Endothelial cell (in vitro differentiated cells): ENCODE results near the gene CHCHD6. TPM values are rescaled to one million over a fixed set of nuclear protein-coding genes. Genes with fewer than 3 reads are reported as not detected.

Experiments used
- DNase-seq: peaks from one replicate; pipeline ENCODE4 v3.0.0; 2021; ENCODE audit warnings: low spot score
- H3K27ac Mint-ChIP-seq: one replicate; pipeline ENCODE4 v1.8.0; 2021; ENCODE audit warnings: mixed read lengths, inconsistent platforms; ENCODE audit not compliant: unreplicated experiment
- H3K27me3 Mint-ChIP-seq: one replicate; pipeline ENCODE4 v1.8.0; 2021; ENCODE audit warnings: mild to moderate bottlenecking, moderate library complexity, mixed read lengths, inconsistent platforms; ENCODE audit not compliant: unreplicated experiment
- H3K36me3 Mint-ChIP-seq: one replicate; pipeline ENCODE4 v1.8.0; 2021; ENCODE audit warnings: mild to moderate bottlenecking, low read depth, mixed read lengths, inconsistent platforms; ENCODE audit not compliant: unreplicated experiment
- H3K4me1 Mint-ChIP-seq: one replicate; pipeline ENCODE4 v1.8.0; 2021; ENCODE audit warnings: mild to moderate bottlenecking, mixed read lengths, inconsistent platforms; ENCODE audit not compliant: unreplicated experiment
- H3K4me3 Mint-ChIP-seq: one replicate; pipeline ENCODE4 v1.8.0; 2021; ENCODE audit warnings: mild to moderate bottlenecking, mixed read lengths, inconsistent platforms; ENCODE audit not compliant: unreplicated experiment
- H3K9me3 Mint-ChIP-seq: one replicate; pipeline ENCODE4 v1.8.0; 2021; ENCODE audit warnings: mixed read lengths, inconsistent platforms; ENCODE audit not compliant: unreplicated experiment
- total RNA-seq: library from RNA; stranded (reverse); fragmentation: NEBNext Ultra II Directional; extraction: Animal tissue kit (Norgen Biotek cat#: 25700); gene quantifications from one replicate; pipeline ENCODE4 v1.2.1, GENCODE V29; 2021; ENCODE audit not compliant: unreplicated experiment
- TF ChIP-seq, protein P1 (sequence below): fragments of 200-600 bp; sonication (generic); IDR thresholded peaks from one replicate; pipeline ENCODE4 v1.5.0; 2021; ENCODE audit warnings: antibody characterized with exemption; ENCODE audit not compliant: unreplicated experiment

The CHCHD6 gene
- total RNA-seq, 1 donor from 2014 or later, result 9.2 TPM

DNA sequence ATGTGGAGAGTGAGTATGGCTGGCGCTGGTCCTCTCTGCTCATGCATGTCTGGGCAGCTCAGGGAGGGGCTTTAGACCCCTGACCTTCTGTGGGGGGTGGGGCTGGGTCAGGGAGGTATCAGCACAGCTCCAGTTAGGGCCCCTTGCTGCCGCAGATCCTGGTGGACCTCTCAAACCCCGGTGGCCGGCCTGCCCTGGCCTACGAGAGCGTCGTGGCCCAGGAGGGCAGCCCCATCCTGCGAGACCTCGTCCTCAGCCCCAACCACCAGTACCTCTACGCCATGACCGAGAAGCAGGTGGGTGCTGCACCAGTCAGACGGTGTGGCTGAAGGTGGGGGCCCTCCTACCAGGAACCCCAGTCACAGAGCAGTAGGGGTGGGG lies 299.1 kb downstream of the CHCHD6 start:
- Mint-ChIP-seq H3K27ac (no peak overlapping the region), H3K36me3 (no peaks in the 10 kb centered on the region), H3K4me3 (no peak overlapping the region), H3K9me3 (no peaks in the 10 kb centered on the region), H3K27me3 (peaks cover 7% of the 10 kb centered on the region), H3K4me1 (peaks cover 9% of the 10 kb centered on the region)
- TF ChIP-seq, protein P1, sequence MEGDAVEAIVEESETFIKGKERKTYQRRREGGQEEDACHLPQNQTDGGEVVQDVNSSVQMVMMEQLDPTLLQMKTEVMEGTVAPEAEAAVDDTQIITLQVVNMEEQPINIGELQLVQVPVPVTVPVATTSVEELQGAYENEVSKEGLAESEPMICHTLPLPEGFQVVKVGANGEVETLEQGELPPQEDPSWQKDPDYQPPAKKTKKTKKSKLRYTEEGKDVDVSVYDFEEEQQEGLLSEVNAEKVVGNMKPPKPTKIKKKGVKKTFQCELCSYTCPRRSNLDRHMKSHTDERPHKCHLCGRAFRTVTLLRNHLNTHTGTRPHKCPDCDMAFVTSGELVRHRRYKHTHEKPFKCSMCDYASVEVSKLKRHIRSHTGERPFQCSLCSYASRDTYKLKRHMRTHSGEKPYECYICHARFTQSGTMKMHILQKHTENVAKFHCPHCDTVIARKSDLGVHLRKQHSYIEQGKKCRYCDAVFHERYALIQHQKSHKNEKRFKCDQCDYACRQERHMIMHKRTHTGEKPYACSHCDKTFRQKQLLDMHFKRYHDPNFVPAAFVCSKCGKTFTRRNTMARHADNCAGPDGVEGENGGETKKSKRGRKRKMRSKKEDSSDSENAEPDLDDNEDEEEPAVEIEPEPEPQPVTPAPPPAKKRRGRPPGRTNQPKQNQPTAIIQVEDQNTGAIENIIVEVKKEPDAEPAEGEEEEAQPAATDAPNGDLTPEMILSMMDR, result no peak
- DNase-seq, result no peak

DNA sequence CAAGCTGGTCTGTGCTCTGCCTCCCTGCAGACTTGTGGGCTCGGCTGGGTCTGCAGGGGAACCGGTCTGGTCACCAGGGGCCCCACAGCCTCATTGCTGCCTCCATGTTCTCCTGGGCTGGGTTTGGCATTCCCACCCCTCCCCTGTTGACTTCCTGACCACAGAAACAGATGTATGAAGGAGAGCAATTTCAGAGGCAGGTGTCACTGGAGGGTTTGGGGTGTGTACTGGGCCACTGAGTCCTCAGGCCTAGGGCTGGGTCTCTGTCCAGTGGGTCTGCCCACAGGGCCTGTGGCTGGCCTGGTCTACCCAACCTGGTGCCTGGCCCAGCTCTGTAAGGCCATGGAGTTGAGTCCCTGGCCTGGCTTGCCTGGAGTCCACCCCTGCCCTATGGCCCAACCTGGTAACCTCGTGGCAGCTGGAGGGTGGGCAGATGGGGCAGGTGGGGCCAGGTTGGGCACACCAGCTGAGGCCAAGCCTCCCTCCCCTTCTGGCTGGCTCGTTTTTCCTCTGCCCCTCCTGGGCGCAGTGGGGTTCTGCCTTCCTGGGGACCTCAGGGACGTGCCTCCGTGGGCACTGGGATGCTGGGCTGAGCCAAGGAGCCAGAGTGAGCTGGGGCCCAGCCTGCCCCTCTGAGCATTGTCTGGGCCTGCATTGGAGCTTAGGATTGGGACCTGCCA lies 299.7 kb downstream of the CHCHD6 start:
- no peak overlapping the region for H3K27ac Mint-ChIP-seq
- TF ChIP-seq, protein P1, result no peak
- peaks cover 8% of the 10 kb centered on the region for H3K4me1 Mint-ChIP-seq
- no peak for DNase-seq
- H3K9me3 Mint-ChIP-seq, result no peaks in the 10 kb centered on the region
- no peaks in the 10 kb centered on the region for H3K36me3 Mint-ChIP-seq
- no peak overlapping the region for H3K4me3 Mint-ChIP-seq
- peaks cover 7% of the 10 kb centered on the region for H3K27me3 Mint-ChIP-seq

- no peaks in the 10 kb centered on the region for H3K36me3 Mint-ChIP-seq
- H3K4me3 Mint-ChIP-seq, result no peak overlapping the region
- H3K9me3 Mint-ChIP-seq, result no peaks in the 10 kb centered on the region
- no peak overlapping the region for H3K27ac Mint-ChIP-seq
- peaks cover 7% of the 10 kb centered on the region for H3K4me1 Mint-ChIP-seq
- TF ChIP-seq, protein P1, result no peak
- H3K27me3 Mint-ChIP-seq, result peaks cover 7% of the 10 kb centered on the region
- DNase-seq, result no peak
Measured at GRCh38 chr3:127004641-127005397, 300.8 kb downstream of the CHCHD6 start.

DNA sequence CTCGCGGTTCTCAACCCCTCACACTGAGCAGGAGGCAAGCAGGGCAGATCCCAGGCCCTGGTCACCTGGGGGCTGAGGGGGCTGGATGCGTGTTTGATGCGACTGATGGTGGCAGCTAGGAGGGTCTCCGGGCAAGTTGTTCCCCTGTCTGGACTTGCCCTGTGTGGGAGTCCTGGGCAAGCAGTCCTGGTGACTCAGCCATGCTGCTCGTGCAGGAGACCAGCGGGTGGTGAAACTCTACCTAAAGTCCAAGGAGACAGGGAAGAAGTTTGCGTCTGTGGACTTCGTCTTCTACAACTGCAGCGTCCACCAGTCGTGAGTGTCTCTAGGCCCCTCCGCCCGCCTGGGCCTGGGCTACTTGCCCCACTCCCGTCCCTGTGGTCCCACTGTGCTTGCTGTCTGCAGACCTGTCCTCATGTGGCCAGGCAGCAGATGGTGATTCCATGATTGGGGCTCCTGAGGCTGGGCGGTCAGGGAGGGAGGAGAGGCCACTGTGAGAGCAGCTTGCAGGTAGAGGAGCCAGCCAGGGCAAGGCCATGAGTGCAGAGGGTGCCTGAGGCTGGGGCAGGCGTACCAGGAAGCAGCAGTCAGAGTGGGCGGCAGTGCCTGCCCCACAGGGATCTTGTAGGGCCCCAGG lies 301.9 kb downstream of the CHCHD6 start:
- Mint-ChIP-seq H3K9me3 (no peaks in the 10 kb centered on the region), H3K4me3 (no peak overlapping the region), H3K27ac (no peak overlapping the region), H3K36me3 (no peaks in the 10 kb centered on the region), H3K4me1 (peaks cover 7% of the 10 kb centered on the region), H3K27me3 (peaks cover 7% of the 10 kb centered on the region)
- no peak for DNase-seq
- TF ChIP-seq, protein P1, result no peak
